ENCODE results near the gene UBR2. TPM values are rescaled to one million over a fixed set of nuclear protein-coding genes. Genes with fewer than 3 reads are reported as not detected.

UBR2 gene
- total and polyA plus RNA-seq, 9 donors, result 10.2 to 29.2 (median 23.7) TPM

- Histone ChIP-seq H3K4me1 (ENCODE audit: insufficient read depth) (no peaks in the 10 kb centered on the region), H3K27ac (no peak overlapping the region), H3K4me3 (no peak overlapping the region), H3K27me3 (no peaks in the 10 kb centered on the region), H3K36me3 (no peaks in the 10 kb centered on the region), H3K9me3 (no peaks in the 10 kb centered on the region)
- TF ChIP-seq EP300 (IDR thresholded peaks at IDR 0.05) (no peak), CTCF (IDR thresholded peaks at IDR 0.05) (no peak), POLR2A (IDR thresholded peaks at IDR 0.05) (no peak)
- DNase-seq, result no peak
- intact Hi-C loops (cut with DNase I), result no loop called here
- 90 to 92% (median 91%) methylated on average over 3 of the region's 3 CpGs for WGBS, 3 donors
Observed at GRCh38 chr6:42735976-42736375, 172.1 kb downstream of the UBR2 start.

GRCh38 chr6:42740725-42741124 is 176.9 kb downstream of the UBR2 start:
- 8 to 27% (median 19%) methylated on average over 3 of the region's 3 CpGs for WGBS, 3 donors
- intact Hi-C loops (cut with DNase I), result no loop called here
- no peaks in the 10 kb centered on the region for H3K9me3 ChIP-seq
- H3K27ac ChIP-seq, result no peak overlapping the region
- no peaks in the 10 kb centered on the region for H3K27me3 ChIP-seq
- no peak for DNase-seq
- no peaks in the 10 kb centered on the region for H3K36me3 ChIP-seq
- TF ChIP-seq CTCF (IDR thresholded peaks at IDR 0.05) (no peak), EP300 (IDR thresholded peaks at IDR 0.05) (no peak), POLR2A (IDR thresholded peaks at IDR 0.05) (no peak)
- H3K4me3 ChIP-seq, result no peak overlapping the region
- peaks cover 5% of the 10 kb centered on the region for H3K4me1 ChIP-seq (ENCODE audit: insufficient read depth)

- no peaks in the 10 kb centered on the region for H3K27me3 ChIP-seq
- no peak for DNase-seq
- H3K27ac ChIP-seq, result no peak overlapping the region
- peaks cover 5% of the 10 kb centered on the region for H3K4me1 ChIP-seq (ENCODE audit: insufficient read depth)
- H3K9me3 ChIP-seq, result no peaks in the 10 kb centered on the region
- no peak overlapping the region for H3K4me3 ChIP-seq
- H3K36me3 ChIP-seq, result no peaks in the 10 kb centered on the region
- no peak for TF ChIP-seq POLR2A (IDR thresholded peaks at IDR 0.05)
- TF ChIP-seq CTCF (IDR thresholded peaks at IDR 0.05), result no peak
- TF ChIP-seq EP300 (IDR thresholded peaks at IDR 0.05), result no peak
- intact Hi-C loops (cut with DNase I), result no loop called here
- WGBS, 3 donors, result 68 to 74% (median 72%) methylated on average over 5 of the region's 5 CpGs
Observed at GRCh38 chr6:42742116-42742894, 178.5 kb downstream of the UBR2 start.

Small RNAs within 50 kb of the gene (small RNA-seq; reads per million reads assigned to genes)
- not detected for gene RNU6-890P

Other genes starting within 250 kb of the UBR2 start
- 10 to 100 TPM in 4 of 7 donors, 1 to 10 TPM in 3; 4.5 to 13.7 (median 11.2) TPM for gene TRERF1, start 112.1 kb upstream of the UBR2 start, total RNA-seq
- gene TRERF1, start 112.1 kb upstream of the UBR2 start, polyA plus RNA-seq, result 1 to 10 TPM; 4.5 to 6.0 TPM
- gene PRPH2, start 158.6 kb downstream of the UBR2 start, total RNA-seq, result 1 to 10 TPM in 5 of 7 donors, under 1 TPM in 2; 0.80 to 6.8 (median 4.2) TPM
- 1 to 10 TPM; 2.0 to 2.8 TPM for gene PRPH2, start 158.6 kb downstream of the UBR2 start, polyA plus RNA-seq
- gene TBCC, start 182.1 kb downstream of the UBR2 start, total RNA-seq, result 10 to 100 TPM; 15.2 to 18.7 (median 16.7) TPM
- gene TBCC, start 182.1 kb downstream of the UBR2 start, polyA plus RNA-seq, result 10 to 100 TPM; 14.1 to 15.4 TPM
- gene BICRAL, start 218.0 kb downstream of the UBR2 start, total RNA-seq, result 10 to 100 TPM; 13.3 to 27.1 (median 25.4) TPM
- 10 to 100 TPM; 10.5 to 24.9 TPM for gene BICRAL, start 218.0 kb downstream of the UBR2 start, polyA plus RNA-seq

Measured in ovary (tissue), 9 donors.